Stimulated activated CD4-positive, alpha-beta T cell treated with anti-CD3 and anti-CD28 coated beads, Interleukin-4, amount 100 ng/mL, for 24 hours (primary cell): Measurements from ENCODE around the gene TRABD.

Experiments
- DNase-seq: peaks from one replicate; pipeline ENCODE4 v3.0.0-alpha.2; 2020

Gene TRABD

DNA sequence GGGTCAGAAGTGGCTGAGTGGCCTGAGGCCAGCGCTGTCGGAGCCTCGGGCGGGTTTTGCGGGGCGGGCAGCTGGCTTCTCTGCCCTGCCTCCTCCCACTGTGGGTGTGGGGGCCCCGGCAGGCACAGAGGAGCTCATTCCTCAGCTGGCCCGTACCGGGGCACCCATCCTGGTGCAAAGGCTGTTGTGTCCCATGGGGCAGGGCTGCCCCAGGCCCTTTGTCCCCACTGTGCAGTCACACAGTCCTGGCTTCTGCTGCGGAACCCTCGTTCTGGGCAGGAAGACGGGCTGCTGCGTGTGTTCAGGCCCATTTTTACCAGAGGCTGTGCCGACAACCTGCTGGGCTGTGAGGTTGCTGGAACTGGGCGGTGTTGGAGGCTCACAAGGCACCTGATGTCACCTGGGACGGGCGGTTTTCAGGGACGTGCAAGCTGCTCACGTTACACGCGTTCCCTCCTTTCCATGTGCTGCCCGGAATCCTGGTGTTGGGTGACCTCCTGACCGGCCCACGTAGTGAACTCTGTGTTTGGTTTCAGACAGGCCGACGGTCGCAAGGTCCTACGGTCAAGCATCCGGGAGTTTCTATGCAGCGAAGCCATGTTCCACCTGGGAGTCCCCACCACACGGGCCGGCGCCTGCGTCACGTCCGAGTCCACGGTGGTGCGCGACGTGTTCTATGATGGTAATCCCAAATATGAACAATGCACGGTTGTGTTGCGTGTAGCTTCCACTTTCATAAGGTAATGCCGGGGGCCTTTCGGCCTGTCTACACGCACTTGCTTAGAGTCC is 20.3 kb downstream of the TRABD start:
- no peak for DNase-seq

- DNase-seq: no peak
Measured at GRCh38 chr22:50206599-50206998, 20.9 kb downstream of the TRABD start.

DNA sequence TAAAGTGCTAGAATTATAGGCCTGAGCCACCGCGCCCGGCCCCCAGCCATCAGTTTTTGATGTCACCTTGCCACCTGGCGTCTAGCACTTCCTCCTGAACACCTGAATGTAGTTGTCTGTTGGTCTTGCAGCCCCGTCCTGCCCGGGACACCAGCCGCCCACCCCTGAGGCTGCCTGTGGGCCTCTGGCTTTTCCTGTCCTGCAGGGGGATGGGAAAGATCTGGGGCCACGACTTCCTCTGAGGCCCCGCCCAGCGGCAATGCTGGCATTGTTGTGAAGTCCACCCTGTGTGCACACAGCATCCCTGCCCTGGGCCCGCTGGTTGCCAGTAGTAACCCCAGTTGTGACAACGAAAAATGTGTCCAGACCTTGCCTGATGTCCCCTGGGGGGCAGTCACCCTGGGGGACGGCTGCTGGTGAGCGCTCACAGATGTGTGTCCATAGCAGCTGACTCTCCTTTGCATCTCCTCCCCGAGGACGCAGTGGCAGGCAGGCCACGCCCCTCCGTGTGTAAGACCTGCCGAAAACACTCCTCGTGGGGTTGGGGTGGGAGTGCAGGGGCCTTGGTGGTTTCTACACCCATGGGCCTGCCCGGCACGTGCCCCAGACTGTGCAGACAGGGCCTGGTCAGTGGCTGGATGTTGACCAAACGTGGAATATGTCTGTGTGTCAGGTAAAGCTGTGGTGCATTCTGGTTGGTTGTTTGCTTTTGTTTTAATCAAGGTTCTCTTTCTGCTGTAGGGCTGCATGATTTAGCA is 21.8 kb downstream of the TRABD start:
- DNase-seq: no peak

- no peak for DNase-seq
Measured at GRCh38 chr22:50208430-50208938, 22.8 kb downstream of the TRABD start.

GRCh38 chr22:50208939-50209892 is 23.5 kb downstream of the TRABD start:
- no peak for DNase-seq

GRCh38 chr22:50209893-50210292 is 24.2 kb downstream of the TRABD start:
- DNase-seq: peak; percentile 76

DNA sequence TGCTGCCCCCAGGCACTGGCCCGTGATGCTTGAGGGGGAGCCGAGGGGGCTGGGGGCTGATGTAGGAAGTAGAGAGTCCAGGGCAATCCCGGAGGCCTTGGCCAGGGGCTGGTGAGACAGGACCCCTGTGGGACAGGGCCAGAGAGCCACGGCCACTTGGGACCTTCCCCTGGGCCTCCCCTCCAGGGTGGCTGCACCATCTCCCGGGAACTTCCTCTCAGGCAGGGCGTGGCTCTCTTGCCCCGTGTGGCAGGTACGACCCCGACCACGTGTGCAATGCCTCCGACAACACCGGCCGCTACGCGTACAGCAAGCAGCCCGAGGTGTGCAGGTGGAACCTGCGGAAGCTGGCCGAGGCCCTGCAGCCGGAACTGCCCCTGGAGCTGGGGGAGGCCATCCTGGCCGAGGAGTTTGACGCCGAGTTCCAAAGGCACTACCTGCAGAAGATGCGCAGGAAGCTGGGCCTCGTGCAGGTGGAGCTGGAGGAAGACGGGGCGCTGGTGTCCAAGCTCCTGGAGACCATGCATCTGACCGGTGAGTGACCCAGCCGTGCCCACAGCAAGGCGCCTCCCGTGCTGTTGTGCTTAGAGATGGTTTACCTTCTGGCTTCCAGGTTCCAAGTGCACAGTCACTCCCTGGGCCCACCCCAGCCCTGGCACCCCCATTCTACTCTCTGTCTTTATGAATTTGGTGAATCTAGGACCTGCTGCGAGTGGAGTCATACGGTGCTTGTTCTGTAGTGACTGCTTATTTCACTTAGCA is 24.8 kb downstream of the TRABD start:
- DNase-seq: no peak

DNA sequence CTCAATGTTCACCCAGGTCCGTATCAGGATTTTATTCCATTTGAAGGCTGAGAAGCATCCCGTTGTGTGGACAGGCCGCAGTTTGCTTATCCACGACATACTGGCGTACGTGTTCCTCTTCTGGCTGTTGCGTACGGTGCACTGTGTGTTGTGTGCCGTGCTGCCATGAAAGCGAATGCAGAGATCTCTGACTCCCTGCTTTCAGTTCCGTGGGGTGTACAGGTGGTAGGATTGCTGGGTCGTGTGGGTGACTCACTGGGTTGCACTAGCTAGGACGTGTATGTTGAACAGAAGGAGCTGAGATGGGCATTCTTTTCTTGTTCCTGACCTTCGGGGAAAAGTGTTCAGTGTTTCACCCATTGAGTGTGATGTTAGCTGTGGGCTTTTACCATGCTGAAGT is 25.4 kb downstream of the TRABD start:
- DNase-seq: no peak

GRCh38 chr22:50213263-50213662 is 27.6 kb downstream of the TRABD start:
- no peak for DNase-seq

DNA sequence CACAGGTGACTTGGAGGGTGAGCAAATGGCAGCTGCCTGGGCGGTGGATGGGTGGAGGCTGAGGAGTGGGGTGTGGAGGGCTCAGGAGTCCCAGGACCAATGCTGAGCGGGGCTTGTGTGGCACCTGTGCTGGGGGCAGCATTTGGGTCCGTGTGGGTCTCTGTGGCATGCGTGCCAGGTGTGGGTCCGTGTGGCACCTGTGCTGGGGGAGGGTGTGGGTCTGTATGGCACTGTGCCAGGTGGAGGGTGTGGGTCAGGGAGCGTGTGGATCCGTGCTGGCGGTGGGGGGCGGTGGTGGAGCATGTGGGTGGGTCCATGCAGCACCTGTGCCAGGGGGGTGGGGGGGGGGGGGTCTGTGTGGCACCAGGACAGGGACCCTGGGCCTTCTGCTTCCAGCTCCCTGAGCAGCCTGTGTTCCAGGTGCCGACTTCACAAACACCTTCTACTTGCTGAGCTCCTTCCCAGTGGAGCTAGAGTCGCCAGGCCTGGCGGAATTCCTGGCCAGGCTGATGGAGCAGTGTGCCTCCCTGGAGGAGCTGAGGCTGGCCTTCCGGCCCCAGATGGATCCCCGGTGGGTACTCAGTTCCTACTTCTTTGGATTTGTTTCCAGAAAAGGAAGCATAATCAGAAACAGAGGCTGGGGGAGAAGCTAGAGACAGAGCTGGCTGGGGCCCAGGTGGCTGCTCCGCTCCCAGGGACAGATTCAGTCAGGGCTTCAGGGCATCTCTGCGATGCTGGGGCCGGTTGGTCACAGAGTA is 29.8 kb downstream of the TRABD start:
- DNase-seq: no peak

DNA sequence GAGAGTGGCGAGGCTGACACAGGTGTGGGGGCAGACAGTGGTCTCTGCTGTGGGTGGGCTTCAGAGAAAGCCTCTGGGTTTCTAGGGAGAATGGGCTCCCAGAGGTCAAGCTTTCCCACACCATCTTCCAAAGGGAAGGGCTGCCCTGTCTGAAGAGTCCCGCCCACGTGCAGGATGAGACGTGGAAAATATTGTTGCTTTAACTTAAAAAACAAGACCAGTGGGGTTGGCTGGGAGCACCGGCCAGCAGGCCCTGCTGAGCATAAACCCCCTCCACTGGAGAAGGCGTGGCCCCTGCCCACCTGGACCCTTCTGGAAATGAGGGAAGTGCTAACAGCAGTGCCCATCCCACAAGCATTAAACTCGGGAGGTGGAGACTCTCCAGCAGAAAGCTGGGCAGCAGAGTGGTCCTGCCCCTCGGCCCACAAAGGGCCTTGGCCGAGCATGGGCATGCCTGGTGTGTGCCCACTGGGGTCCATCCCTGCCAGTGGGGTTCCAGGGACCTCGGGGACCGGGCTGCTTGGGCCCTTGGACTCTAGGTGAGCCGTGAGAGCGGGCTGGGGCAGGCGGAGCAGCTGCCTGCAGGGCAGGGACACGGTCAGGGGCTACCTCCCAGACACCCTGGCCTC is 30.5 kb downstream of the TRABD start:
- no peak for DNase-seq

DNA sequence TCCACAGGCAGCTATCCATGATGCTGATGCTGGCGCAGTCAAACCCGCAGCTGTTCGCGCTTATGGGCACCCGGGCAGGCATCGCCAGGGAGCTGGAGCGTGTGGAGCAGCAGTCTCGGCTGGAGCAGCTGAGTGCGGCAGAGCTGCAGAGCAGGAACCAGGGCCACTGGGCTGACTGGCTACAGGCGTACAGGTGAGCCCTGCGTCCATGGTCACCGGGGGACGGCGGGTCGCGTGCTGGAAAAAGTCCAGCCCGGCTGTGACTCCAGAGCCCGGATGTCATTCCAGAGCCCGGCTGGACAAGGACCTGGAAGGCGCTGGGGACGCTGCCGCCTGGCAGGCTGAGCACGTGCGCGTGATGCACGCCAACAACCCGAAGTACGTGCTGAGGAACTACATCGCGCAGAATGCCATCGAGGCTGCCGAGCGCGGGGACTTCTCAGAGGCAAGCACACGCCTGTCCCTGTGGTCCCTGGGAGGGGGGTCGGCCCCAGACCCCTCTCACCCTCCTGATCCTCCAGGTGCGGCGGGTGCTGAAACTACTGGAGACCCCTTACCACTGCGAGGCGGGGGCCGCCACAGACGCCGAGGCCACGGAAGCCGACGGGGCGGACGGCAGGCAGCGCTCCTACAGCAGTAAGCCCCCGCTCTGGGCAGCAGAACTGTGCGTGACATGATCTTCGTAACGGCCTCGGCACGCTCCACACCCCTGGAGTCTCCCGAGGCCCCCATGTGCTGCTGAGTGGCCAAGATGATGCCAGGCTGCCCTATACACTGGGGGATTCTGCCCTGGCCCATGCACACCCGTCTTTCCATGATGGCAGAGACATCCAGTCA is 31.2 kb downstream of the TRABD start:
- no peak for DNase-seq

DNA sequence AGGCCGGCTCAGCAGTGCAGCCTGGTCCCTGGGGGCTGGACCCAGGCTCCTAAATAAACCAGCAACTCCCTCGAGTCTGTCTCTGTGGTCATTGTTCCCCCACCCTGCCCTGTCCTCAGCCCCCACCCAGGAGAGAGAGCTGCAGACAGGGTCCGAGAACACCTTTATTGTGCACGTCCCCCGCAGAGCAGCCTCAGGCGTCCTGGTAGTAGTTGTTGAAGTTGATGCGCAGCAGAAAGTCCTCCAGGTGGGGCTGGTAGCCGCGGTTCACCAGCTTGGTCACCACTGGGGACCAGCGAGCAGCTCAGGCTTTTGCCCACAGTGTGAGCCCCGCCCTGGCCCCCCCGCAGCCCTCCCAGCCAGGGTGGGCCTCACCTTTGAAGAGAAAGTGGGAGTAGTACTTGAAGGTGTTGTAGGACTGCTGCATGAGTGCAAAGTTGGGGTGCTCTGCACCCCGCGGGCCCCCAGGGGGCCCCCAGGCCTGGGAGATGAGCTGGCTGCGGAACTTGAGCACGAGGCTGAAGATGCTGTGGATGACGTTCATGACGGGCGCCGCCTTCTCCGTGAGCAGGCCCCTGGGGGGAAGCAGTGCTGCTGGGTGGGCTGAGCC is 31.9 kb downstream of the TRABD start:
- no peak for DNase-seq

DNA sequence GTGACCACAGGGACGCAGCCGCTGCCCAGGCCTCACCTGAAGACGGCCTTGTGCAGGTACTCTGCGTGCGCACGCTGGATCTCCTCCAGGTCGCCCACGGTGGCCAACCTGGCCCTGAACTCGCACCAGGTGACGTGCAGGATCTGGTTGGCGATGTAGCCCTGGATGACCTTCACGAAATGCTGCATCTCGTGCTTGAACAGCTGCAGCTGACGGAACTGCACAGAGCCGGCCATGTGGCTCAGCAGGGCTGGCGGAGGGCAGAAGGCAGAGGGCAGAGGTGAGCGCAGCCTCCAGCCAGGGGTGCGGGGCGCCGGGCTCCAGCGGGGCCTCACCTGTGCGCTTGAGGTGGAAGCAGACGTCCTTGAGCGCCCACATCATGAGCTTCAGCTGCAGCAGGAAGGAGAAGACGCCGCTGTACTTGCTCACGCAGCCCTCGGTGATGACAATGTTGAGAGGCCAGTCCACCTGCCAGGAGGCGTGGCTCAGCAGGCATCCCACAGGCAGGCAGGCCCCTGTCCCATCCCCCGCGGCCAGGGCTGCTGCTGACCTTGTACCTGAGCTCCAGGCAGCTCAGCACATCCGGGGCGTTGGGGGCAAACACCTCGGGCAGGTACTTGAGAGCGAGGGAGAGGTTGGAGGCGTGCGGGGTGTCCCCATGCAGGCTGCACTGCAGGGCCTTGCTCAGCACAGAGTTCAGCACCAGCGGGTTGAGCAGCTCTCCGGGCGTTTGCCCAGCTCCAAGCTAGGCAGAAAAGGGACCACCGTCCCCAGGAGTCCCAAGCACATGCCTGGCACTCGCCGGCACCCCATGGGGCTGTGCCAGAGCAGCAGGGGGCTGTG is 32.7 kb downstream of the TRABD start:
- no peak for DNase-seq

DNA sequence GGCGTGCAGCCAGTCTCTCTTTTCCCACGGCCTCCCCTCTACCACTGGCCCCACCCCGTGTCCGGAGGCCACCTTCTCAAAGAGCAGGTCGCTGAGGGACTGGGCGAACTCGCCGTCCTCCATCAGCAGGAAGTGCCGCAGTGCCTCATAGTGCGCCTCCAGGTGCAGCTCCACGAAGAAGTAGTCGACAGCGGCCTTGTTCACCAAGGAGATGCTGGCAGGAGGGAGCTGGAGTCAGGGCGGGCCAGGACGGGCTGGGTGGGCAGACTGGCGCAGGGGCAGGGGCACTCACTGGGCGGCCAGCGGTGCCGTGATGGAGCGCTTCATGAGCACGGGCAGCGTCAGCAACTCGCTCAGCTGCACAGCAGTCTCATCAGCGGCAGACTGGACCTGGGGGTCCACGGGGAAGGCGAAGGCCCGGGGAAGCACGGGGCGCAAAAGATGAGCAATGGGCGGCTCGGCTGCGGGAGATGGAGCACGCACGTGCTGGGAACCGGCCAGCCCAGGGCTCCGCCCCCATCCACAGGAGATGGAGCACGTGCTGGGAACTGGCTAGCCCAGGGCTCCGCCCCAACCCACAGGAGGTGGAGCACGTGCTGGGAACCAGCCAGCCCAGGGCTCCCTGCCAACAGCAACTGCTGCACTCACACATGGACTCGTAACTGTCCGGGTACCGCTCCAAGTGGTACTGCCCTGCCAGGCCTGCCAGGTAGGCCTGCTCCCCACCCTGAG is 33.4 kb downstream of the TRABD start:
- DNase-seq: no peak

DNA sequence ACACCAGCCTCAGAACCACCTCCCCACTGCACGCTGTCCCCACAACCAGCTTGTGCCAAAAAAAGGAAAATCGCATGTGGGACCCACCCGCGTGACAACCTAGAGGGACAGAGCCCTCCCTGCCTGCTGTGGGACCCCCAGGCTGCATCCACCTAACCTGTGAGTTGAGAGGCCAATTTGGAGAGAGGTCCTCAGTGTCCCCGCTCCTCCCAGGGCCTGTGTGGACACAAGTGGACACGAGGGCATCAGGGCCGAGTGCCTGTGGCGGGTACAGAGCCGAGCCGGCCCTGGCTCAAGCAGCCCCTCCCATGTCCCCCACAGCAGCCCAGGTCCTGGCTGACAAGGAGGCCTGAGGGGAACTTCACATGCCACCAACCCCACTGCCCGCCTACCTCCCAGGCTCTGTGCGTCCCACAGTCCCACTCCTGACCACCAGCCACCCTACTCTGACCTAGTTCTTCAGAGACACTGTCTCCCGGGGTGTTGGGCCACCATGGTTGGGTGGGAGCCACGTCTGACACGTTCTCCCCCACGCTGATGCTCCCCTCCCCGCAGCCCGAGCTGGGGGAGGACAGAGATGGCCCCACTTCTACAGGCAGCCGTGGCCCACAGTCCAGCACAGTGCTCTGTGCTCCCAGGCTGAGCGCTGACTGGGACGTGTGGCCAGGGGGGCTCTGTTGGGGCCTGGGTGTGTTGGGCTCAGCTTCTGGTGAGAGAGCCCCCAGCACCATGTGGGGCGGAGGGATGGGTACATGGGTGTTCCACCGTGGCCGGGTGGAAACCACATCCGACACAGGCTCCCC is 34.3 kb downstream of the TRABD start:
- no peak for DNase-seq
